ENCODE measurements around the gene PSD. TPM values are rescaled to one million over a fixed set of nuclear protein-coding genes. Genes with fewer than 3 reads are reported as not detected.

Gene PSD
- total and polyA plus RNA-seq, 9 of the 15 experiments (the other 6 are each of a cell fraction or from before 2014, with no cell fraction given), result 0.11 to 1.7 (median 0.54) TPM; not detected in 2

GRCh38 chr10:102449321-102450123 lies 30.9 kb upstream of the PSD start (continued):
- TF ChIP-seq ADNP (tag; IDR thresholded peaks at IDR 0.05) (no peak), TCF15 (CRISPR knock-in tag; IDR thresholded peaks at IDR 0.05) (no peak), ZNF143 (CRISPR knock-in tag; IDR thresholded peaks at IDR 0.05) (no peak; the same call in 1 of the 2 replicates), TBP (optimal IDR thresholded peaks at IDR 0.05; ENCODE audit: low read depth, low read length) (peak; percentile 31), NELFE (IDR thresholded peaks at IDR 0.05; ENCODE audit: insufficient read depth, insufficient read length) (no peak), RERE (CRISPR knock-in tag; IDR thresholded peaks at IDR 0.05; ENCODE audit: borderline replicate concordance) (no peak), POLR2AphosphoS5 (IDR thresholded peaks at IDR 0.05; ENCODE audit: control insufficient read depth, insufficient read depth, low read depth, low read length) (peak; percentile 21), CBX8 (IDR thresholded peaks at IDR 0.05; ENCODE audit: borderline replicate concordance, extremely low read depth, low read depth, low read length, poor library complexity, severe bottlenecking) (no peak), CREB5 (CRISPR knock-in tag; IDR thresholded peaks at IDR 0.05) (no peak), MCM5 (IDR thresholded peaks at IDR 0.05; ENCODE audit: low read depth) (no peak), THAP12 (CRISPR knock-in tag; IDR thresholded peaks at IDR 0.05) (no peak), SREBF2 (CRISPR knock-in tag; IDR thresholded peaks at IDR 0.05) (no peak), L3MBTL2 (IDR thresholded peaks at IDR 0.05) (peak; percentile 66), NFATC3 (IDR thresholded peaks at IDR 0.05) (no peak), NR4A1 (CRISPR knock-in tag; IDR thresholded peaks at IDR 0.05) (no peak), NR4A1 (tag; IDR thresholded peaks at IDR 0.05) (no peak), SPI1 (IDR thresholded peaks at IDR 0.05; ENCODE audit: borderline replicate concordance, low read depth, low read length) (0 out of 2 replicates have a peak, but pooled peaks have one; percentile 34), BCL6 (CRISPR knock-in tag; IDR thresholded peaks at IDR 0.05) (no peak)
